Measurements from ENCODE around the gene NF1.

GRCh38 chr17:31095236-31096105 is 694 bp downstream of the NF1 start:
- TF ChIP-seq CTCF (IDR thresholded peaks at IDR 0.05) (no peak), EZH2 (IDR thresholded peaks at IDR 0.05; ENCODE audit: borderline replicate concordance, insufficient read depth, low read depth, low read length, poor library complexity, severe bottlenecking) (no peak)
